Measurements from ENCODE around the gene CRB1.
"Not testable (repeated sequence)": the region's sequence is repeated elsewhere in the genome, so short reads cannot be mapped to it uniquely, and the experiment has no call there.

CRB1 gene

GRCh38 chr1:197465528-197466327 lies 197.7 kb downstream of the CRB1 start:
- no peak for DNase-seq (ENCODE audit: low spot score)

- DNase-seq (ENCODE audit: low spot score) = no peak
Observed at GRCh38 chr1:197466813-197467212, 198.8 kb downstream of the CRB1 start.

- no peak for DNase-seq (ENCODE audit: low spot score)
Observed at GRCh38 chr1:197467881-197468280, 199.8 kb downstream of the CRB1 start.

- no peak for DNase-seq (ENCODE audit: low spot score)
Observed at GRCh38 chr1:197468543-197469175, 200.6 kb downstream of the CRB1 start.

GRCh38 chr1:197469620-197470210 lies 201.7 kb downstream of the CRB1 start:
- DNase-seq (ENCODE audit: low spot score) = no peak

GRCh38 chr1:197470330-197470729 lies 202.3 kb downstream of the CRB1 start:
- DNase-seq (ENCODE audit: low spot score) = no peak

- DNase-seq (ENCODE audit: low spot score) = no peak
Observed at GRCh38 chr1:197471248-197471985, 203.4 kb downstream of the CRB1 start.

- no peak for DNase-seq (ENCODE audit: low spot score)
Observed at GRCh38 chr1:197472141-197472540, 204.1 kb downstream of the CRB1 start.

- DNase-seq (ENCODE audit: low spot score) = no peak
Observed at GRCh38 chr1:197480446-197480845, 212.4 kb downstream of the CRB1 start.

GRCh38 chr1:197481101-197481500 lies 213.0 kb downstream of the CRB1 start:
- DNase-seq (ENCODE audit: low spot score) = no peak

GRCh38 chr1:197485790-197486189 lies 217.7 kb downstream of the CRB1 start:
- no peak for DNase-seq (ENCODE audit: low spot score)

GRCh38 chr1:197486946-197487345 lies 218.9 kb downstream of the CRB1 start:
- DNase-seq (ENCODE audit: low spot score) = no peak

GRCh38 chr1:197491505-197491904 lies 223.5 kb downstream of the CRB1 start:
- not testable (repeated sequence) for DNase-seq (ENCODE audit: low spot score)

GRCh38 chr1:197496722-197497121 lies 228.7 kb downstream of the CRB1 start:
- DNase-seq (ENCODE audit: low spot score) = no peak

- no peak for DNase-seq (ENCODE audit: low spot score)
Observed at GRCh38 chr1:197510691-197511378, 242.8 kb downstream of the CRB1 start.

GRCh38 chr1:197515421-197515820 lies 247.4 kb downstream of the CRB1 start:
- DNase-seq (ENCODE audit: low spot score) = no peak

- no peak for DNase-seq (ENCODE audit: low spot score)
Observed at GRCh38 chr1:197519741-197520334, 251.8 kb downstream of the CRB1 start.

- no peak for DNase-seq (ENCODE audit: low spot score)
Observed at GRCh38 chr1:197521118-197521739, 253.2 kb downstream of the CRB1 start.

- DNase-seq (ENCODE audit: low spot score) = no peak
Observed at GRCh38 chr1:197526736-197527371, 258.8 kb downstream of the CRB1 start.
